ENCODE measurements around the gene GLCCI1.

Gene GLCCI1

DNA sequence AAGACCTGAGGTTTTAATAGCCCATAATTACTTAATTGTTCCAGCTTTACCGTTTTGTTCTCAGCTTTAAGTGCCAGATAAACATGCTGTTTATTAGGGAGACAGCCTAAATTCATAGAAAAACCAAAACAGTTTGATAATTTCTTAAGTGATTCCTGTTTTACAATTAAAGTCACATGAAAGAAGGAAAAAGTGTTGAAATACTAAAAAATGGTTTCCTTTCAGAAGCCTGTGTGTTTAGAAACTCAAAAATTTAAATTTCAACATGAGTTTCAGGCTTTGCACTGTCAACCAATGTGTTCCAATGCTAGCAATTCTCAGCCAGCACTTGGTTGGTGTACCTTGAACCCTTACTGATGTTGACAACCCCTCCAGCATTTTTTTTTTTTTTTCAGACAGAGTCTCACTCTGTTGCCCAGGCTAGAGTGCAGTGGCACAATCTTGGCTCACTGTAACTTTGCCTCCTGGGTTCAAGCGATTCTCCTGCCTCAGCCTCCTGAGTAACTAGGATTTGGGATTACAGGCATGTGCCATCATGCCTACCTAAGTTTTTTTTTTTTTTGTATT lies 158.1 kb downstream of the GLCCI1 start:
- no peak for DNase-seq (ENCODE audit: extremely low read depth in 1 of 2, low read depth in 1 of 2)

DNA sequence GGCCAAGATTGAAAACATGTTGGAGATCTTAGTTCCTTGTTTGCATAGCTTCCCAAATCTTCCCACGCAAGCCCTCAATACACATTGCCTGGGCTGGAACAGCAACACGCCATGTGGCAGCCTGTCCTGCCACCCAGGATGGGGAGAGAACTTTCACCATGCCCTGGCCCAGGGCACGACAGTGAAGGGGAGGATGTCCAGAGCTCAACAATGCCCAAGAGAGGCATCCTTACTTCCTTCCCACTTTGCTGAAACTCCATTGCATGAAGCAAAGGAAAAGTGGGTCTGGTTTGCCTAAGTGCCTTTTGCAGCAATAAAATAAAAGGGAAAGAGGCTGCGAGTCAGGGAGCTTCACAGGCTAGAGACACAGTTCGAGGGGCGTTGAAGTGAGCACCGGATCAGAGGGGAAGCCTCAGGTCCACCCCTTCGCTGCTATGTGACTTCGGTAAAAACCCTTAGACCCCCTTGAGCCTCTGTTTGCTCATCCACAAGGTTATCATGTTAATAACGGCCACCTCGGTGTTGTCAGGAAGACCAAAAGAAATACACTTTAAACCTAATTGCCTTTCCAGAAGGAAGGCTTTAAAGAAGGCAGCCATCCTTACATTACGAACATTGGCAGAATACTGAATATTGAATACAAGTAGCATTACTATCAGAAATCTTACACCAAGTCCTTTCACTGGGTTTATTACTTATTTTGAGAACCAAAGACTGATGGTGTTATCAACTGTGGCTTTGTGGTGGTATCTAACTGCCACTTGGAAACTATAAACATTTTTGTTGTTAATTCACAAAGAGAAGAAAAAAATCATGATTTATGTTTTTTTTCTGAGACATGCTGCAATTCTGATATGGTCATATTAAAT lies 160.1 kb downstream of the GLCCI1 start:
- no peak for DNase-seq (ENCODE audit: extremely low read depth in 1 of 2, low read depth in 1 of 2)

DNA sequence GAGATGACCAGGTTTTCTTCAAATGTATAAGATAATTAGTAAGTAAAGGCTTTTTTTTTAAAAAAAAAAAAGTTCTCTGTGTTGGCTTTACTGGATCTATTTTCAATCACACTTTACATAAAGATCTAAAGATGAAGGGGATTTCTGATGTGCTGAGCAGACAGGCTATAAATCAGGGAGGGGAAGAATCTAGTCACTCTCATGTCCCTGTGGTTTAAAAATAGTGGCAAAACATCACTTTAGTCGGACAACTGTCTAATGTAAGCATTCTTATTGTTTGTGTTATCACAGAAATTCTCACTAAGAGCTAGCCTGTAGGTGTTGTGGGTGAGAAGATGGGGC lies 160.7 kb downstream of the GLCCI1 start:
- DNase-seq (ENCODE audit: extremely low read depth in 1 of 2, low read depth in 1 of 2), result no peak

DNA sequence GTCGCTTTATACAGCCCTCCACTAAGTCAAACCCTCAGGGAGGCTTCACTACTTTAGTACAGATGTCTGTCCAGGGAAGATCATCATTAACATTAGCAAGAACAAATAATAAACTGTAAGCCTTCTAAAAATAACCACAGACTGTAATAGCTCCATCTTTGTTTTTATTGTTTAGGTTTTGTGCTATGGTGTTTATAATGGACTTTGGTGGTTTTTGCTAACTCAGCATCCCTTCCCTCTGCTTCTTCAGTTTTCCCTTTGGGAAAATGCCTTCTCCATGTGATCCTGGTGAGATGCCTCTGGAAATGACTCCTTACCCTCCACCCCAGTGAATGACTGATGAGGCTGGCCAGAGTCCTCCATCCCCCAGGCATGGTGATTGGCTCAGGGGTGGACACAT lies 162.1 kb downstream of the GLCCI1 start:
- no peak for DNase-seq (ENCODE audit: extremely low read depth in 1 of 2, low read depth in 1 of 2)

DNA sequence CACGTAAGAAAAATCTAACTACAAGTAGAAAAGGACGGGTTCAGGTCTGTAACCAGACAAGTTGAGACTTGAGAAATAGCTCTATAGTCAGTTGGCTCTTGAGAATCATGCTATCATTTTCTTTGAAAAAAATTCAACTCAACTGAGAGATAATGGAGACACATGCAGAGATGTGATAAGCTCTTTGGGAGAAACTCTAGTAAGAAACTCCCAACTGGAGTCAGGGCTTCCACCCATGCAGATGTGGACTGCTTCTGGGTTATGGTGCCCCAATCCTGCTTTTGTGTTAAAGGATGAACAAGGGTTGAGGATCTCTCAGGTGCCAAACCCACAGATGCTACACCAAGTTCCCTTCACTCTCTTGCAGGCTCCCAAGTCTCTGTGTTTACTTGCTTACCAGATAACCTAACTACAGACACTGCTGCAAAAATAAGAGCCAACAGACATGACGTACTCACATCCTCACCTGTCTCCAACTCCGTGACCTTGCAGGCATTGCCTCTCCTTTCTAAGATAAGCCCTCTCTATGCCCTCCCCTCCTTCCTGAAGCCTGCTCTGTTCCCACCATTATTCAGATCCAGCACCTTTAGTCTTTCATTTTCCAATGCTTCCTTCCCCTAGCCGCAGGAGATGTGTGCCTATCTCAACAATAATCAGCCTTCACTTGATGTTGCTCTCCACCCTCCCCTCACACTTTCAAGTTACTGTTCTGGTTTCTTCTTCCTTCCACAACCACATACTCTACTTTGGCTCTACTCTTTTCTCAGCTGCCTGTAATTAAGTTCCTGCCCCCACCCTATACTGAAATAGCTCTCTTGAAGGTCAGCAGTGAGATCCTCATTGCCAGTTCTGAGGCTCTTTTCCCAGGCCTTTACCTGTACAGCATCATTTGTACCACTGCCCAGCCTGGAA lies 163.4 kb downstream of the GLCCI1 start:
- no peak for DNase-seq (ENCODE audit: extremely low read depth in 1 of 2, low read depth in 1 of 2)

DNA sequence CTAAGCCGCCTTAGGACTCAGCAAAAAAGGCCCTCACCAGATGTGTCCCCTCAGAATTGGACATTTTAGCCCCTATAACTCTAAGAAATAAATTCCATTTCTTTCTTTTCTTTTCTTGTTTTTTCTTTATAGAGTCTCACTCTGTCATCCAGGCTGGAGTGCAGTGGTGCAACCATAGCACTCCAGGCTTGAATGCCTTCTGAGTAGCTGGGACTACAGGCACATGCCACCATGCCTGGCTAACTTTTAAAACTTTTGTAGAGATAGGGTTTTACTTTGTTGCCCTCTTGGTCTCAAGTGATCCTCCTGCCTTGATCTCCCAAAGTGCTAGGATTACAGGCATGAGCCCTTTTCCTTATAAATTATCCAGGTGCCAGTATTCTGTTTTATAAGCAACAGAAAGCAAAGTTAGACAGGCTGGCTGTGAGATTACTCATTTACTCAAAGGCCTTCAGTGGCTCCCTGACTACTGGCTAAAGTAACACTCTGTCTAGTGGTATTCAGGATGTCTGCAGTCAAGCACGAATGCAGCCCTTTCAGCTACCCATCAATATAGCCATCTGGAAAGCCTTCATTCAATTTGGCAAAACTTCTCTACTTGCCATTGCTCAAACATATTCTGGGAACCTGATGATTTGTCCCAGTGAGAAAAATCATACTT lies 164.7 kb downstream of the GLCCI1 start:
- DNase-seq (ENCODE audit: extremely low read depth in 1 of 2, low read depth in 1 of 2), result no peak

DNA sequence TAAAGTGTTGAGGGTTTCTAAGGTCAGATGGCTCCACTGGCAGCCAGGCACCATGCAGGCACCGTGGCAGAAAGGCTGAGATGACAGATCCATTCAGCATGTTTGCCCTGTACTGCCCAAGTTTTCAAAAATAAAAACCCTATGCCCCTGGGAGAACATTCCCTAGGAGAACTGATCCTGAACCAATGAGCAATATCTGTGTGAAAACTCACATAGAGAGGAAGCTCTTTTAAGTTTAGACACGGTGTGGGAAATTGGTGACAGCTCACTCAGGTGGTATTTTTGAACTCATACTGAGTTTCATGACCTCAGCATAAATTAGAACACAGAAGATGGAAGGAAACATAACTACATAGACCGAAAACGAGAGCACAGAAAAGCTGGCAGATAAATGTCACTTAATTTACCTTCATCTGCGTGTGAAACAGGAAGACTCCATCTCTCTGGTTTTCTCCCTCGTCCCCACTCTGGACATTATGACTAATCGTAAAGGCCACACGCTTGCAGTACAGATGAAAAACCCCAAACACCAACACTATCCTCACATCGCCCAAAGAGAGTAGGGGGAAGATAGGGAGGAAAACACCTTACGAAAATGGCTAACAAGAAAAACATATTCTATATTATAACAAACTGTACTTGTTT lies 165.6 kb downstream of the GLCCI1 start:
- DNase-seq (ENCODE audit: extremely low read depth in 1 of 2, low read depth in 1 of 2), result no peak

DNA sequence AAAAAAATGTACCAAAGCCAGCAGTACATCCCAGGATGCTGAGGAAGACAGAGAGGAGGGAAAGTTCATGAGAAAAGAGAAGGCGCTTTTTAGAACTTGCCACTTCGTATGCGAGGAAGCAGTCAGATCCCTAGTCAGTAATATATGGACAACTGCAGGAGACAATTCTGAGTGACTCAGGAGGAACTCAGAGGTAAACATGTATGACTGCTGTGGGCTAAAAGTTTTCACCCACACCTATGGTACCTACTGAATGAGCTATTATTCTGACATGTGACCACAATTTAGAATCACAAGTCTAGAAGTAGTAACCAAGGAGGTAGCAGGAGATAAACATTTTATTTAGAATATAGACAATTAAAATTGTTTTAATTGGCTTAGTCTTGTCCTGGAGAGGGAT lies 166.8 kb downstream of the GLCCI1 start:
- DNase-seq (ENCODE audit: extremely low read depth in 1 of 2, low read depth in 1 of 2), result no peak

DNA sequence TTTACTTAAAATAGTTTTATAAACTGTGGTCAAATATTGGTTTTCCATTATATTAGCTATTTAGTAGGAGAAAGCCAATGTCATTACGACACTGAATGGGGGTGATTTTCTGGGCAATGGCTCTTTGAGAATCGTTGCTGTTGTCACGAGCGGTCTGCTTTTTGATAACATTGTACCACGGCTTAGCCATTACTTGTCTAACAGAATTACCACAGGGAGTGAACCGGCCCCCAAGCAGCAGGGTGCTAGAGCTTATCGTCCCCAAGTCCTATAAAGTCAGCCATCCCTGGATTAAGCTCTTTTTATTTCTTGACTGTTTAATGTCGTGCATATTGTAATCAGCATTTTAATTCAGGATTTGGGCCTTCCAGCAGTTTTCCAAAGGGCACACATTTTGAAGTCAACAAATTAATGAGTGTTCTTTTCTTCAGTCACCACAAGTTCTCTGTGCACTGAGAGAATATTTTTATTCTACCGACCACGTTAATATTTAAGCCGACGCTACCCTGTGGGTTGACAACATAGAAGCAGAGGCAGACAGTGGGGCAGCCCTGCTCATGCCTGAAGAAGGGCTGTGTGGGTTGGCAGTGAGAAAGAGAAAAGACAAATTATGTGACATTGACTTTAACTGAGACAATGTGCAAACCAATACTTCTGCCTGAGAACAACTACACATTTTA lies 167.6 kb downstream of the GLCCI1 start:
- no peak for DNase-seq (ENCODE audit: extremely low read depth in 1 of 2, low read depth in 1 of 2)

Measured in stimulated activated CD8-positive, alpha-beta memory T cell treated with anti-CD3 and anti-CD28 coated beads, Interleukin-7, amount 100 ng/mL, for 48 hours (primary cell).